ENCODE data around the gene SLC12A7. TPM values are rescaled to one million over a fixed set of nuclear protein-coding genes. Genes with fewer than 3 reads are reported as not detected.

The SLC12A7 gene
- total and polyA plus RNA-seq, 9 of the 15 experiments (the other 6 are each of a cell fraction or from before 2014, with no cell fraction given), result 0.01 to 3.1 (median 0.56) TPM

GRCh38 chr5:1097381-1097987, 14.4 kb downstream of the SLC12A7 start:
- H2AFZ ChIP-seq (ENCODE audit: low read depth, low read length), result no peak overlapping the region
- peaks cover 7 to 75% of the 10 kb centered on the region in 2 experiments; a peak in 4 of 5 replicates for H3K4me1 ChIP-seq (replicated peaks in 1 of 2; ENCODE audit: control insufficient read depth in 2 of 2, insufficient read depth in 2 of 2, low read length in 2 of 2)
- CTCF ChIA-PET (ENCODE audit: low intra/inter-chr PET ratio), result no interaction called here
- ATAC-seq (no peak), FAIRE-seq (peak; percentile 23), DNase-seq (ENCODE audit: extremely low read depth in 1 of 4, low spot score in 3 of 4) (no peak)
- WGBS (ENCODE audit: insufficient coverage, low coverage, missing lambda C conversion rate), result 7% methylated on average over 22 of the region's 22 CpGs
- BruUV-seq (replicated peaks), result no TSS peak
- no peaks in the 10 kb centered on the region for H3K9me3 ChIP-seq (replicated peaks; ENCODE audit: control insufficient read depth, insufficient read depth, low read depth, low read length)
- no peaks in the 10 kb centered on the region for H3K9me1 ChIP-seq (ENCODE audit: control insufficient read depth, insufficient read depth, low read length)
- intact Hi-C loops (cut with micrococcal nuclease), result no loop called here
- H3K9ac ChIP-seq (ENCODE audit: insufficient read depth in 1 of 2, low read depth in 2 of 2, low read length in 2 of 2), result peak overlapping the region in 1 of 2 experiments; percentile 33; a peak in 1 of 4 replicates
- no peak overlapping the region for H3K27ac ChIP-seq (ENCODE audit: extremely low read depth, low read depth, low read length)
- H4K20me1 ChIP-seq (replicated peaks; ENCODE audit: control insufficient read depth, insufficient read depth, low read length), result peaks cover 38% of the 10 kb centered on the region
- H3K4me3 ChIP-seq, result no peak overlapping the region
- H3K36me3 ChIP-seq (ENCODE audit: control insufficient read depth, insufficient read depth, low read length), result no peaks in the 10 kb centered on the region
- H3K27me3 ChIP-seq (ENCODE audit: control insufficient read depth in 2 of 2, insufficient read depth in 2 of 2, low read length in 2 of 2), result peaks cover 15 to 60% of the 10 kb centered on the region in 2 experiments; a peak in 4 of 5 replicates
- POLR2A ChIA-PET, result interaction anchor here (0.5 kb wide), 1 partner anchor 16 kb away, joined by 3 read pairs; no protein-coding TSS in a partner anchor
- in situ Hi-C loops (cut with MboI), result no loop called here
- H3K4me2 ChIP-seq (ENCODE audit: insufficient read depth, low read length), result no peak overlapping the region
- TF ChIP-seq L3MBTL2 (IDR thresholded peaks at IDR 0.05) (no peak), ZNF121 (CRISPR knock-in tag; conservative IDR thresholded peaks at IDR 0.05) (0 out of 2 replicates have a peak, but pooled peaks have one; percentile 7), OTX1 (CRISPR knock-in tag; IDR thresholded peaks at IDR 0.05) (no peak), TFE3 (CRISPR knock-in tag; IDR thresholded peaks at IDR 0.05) (no peak), FOSL1 (tag; conservative IDR thresholded peaks at IDR 0.05) (no peak), ZBTB33 (CRISPR knock-in tag; IDR thresholded peaks at IDR 0.05) (peak; percentile 94), CBFB (CRISPR knock-in tag; IDR thresholded peaks at IDR 0.05) (no peak), ZNF395 (CRISPR knock-in tag; IDR thresholded peaks at IDR 0.05) (no peak)
- TF ChIP-seq, protein P1, sequence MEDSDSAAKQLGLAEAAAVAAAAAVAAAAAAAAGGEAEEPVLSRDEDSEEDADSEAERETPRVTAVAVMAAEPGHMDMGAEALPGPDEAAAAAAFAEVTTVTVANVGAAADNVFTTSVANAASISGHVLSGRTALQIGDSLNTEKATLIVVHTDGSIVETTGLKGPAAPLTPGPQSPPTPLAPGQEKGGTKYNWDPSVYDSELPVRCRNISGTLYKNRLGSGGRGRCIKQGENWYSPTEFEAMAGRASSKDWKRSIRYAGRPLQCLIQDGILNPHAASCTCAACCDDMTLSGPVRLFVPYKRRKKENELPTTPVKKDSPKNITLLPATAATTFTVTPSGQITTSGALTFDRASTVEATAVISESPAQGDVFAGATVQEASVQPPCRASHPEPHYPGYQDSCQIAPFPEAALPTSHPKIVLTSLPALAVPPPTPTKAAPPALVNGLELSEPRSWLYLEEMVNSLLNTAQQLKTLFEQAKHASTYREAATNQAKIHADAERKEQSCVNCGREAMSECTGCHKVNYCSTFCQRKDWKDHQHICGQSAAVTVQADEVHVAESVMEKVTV (CRISPR knock-in tag; IDR thresholded peaks at IDR 0.05), result no peak
- TF ChIP-seq, protein P2, sequence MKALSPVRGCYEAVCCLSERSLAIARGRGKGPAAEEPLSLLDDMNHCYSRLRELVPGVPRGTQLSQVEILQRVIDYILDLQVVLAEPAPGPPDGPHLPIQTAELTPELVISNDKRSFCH (CRISPR knock-in tag; IDR thresholded peaks at IDR 0.05), result no peak
- TF ChIP-seq, protein P2 (tag; IDR thresholded peaks at IDR 0.05), result no peak
- H3K79me2 ChIP-seq (ENCODE audit: control insufficient read depth, insufficient read depth, low read length), result no peaks in the 10 kb centered on the region

Measured in K562 (cell line).